Cardiac muscle cell (in vitro differentiated cells and primary cell): ENCODE measurements around the gene PSG4. TPM values are rescaled to one million over a fixed set of nuclear protein-coding genes. Genes with fewer than 3 reads are reported as not detected.
A peak's percentile ranks its signal among the peaks of the same experiment; 100 is the strongest.
"Not testable (repeated sequence)": the region's sequence is repeated elsewhere in the genome, so short reads cannot be mapped to it uniquely, and the experiment has no call there.

Experiments used
- DNase-seq, 2 donors: peaks; one replicate each; pipeline versions ENCODE4 v3.0.0 to v3.0.0-alpha.2; 2010 to 2017; ENCODE audit warnings: low read depth in 1 of 2, low spot score in 1 of 2
- H3K27ac ChIP-seq: fragments of 200-600 bp; sonication (generic); 2 replicates; pipeline ENCODE4 v1.5.1; 2016
- H3K27me3 ChIP-seq: fragments of 200-600 bp; sonication (generic); 2 replicates; pipeline ENCODE4 v1.6.0; 2016; ENCODE audit warnings: control low read depth
- H3K36me3 ChIP-seq: fragments of 200-600 bp; sonication (generic); 2 replicates; pipeline ENCODE4 v1.5.1; 2016; ENCODE audit warnings: control low read depth
- H3K4me1 ChIP-seq: fragments of 200-600 bp; sonication (generic); 2 replicates; pipeline ENCODE4 v1.8.1; 2017; ENCODE audit warnings: low read depth, mild to moderate bottlenecking, mixed run types
- H3K4me3 ChIP-seq: fragments of 200-600 bp; sonication (generic); 2 replicates; pipeline ENCODE4 v1.5.1; 2016; ENCODE audit warnings: mild to moderate bottlenecking
- H3K9me3 ChIP-seq: fragments of 200-600 bp; sonication (generic); 2 replicates; pipeline ENCODE4 v1.5.1; 2017; ENCODE audit warnings: low read depth, mild to moderate bottlenecking, control low read depth
- CTCF ChIP-seq: IDR thresholded peaks from 2 replicates; pipeline ENCODE4 v1.5.1; 2012; ENCODE audit warnings: low read depth, mild to moderate bottlenecking, low read length
- polyA plus RNA-seq: library from polyadenylated mRNA; unstranded; fragments of >200 nt; fragmentation: Nextera tagmentation; extraction: Ambion mirVana; gene quantifications from 2 replicates; pipeline ENCODE4 v1.2.1, GENCODE V29; 2016
- total RNA-seq: library from RNA; depleted of rRNA; stranded (reverse); fragments of >200 nt; gene quantifications from 2 replicates; pipeline ENCODE4 v1.2.3, GENCODE V29; 2016

The PSG4 gene
- total and polyA plus RNA-seq, 2 experiments from 2014 or later = not detected

GRCh38 chr19:43224855-43225253 is 19.4 kb upstream of the PSG4 start:
- Histone ChIP-seq H3K36me3 (no peaks in the 10 kb centered on the region), H3K27me3 (no peaks in the 10 kb centered on the region), H3K27ac (no peak overlapping the region), H3K4me3 (no peak overlapping the region), H3K9me3 (no peaks in the 10 kb centered on the region), H3K4me1 (no peaks in the 10 kb centered on the region)
- TF ChIP-seq CTCF = no peak
- DNase-seq = no peak

GRCh38 chr19:43224201-43224854 is 18.9 kb upstream of the PSG4 start:
- not testable (repeated sequence) for H3K27me3 ChIP-seq, H3K4me3 ChIP-seq, H3K4me1 ChIP-seq, H3K36me3 ChIP-seq, H3K9me3 ChIP-seq, DNase-seq, H3K27ac ChIP-seq

- H3K4me1 ChIP-seq, H3K4me3 ChIP-seq, H3K36me3 ChIP-seq, DNase-seq, H3K9me3 ChIP-seq, H3K27ac ChIP-seq, H3K27me3 ChIP-seq: not testable (repeated sequence)
These were observed 16.5 kb upstream of the PSG4 start for GRCh38 chr19:43221891-43222290.

GRCh38 chr19:43219136-43219535 is 13.7 kb upstream of the PSG4 start:
- H3K36me3 ChIP-seq, H3K27ac ChIP-seq, H3K27me3 ChIP-seq, H3K4me1 ChIP-seq, DNase-seq, H3K9me3 ChIP-seq, H3K4me3 ChIP-seq: not testable (repeated sequence)

- H3K36me3 ChIP-seq, H3K9me3 ChIP-seq, H3K27me3 ChIP-seq, DNase-seq, H3K4me3 ChIP-seq, H3K4me1 ChIP-seq, H3K27ac ChIP-seq: not testable (repeated sequence)
These were observed 10.4 kb upstream of the PSG4 start for GRCh38 chr19:43215881-43216280.

- Histone ChIP-seq H3K36me3 (no peaks in the 10 kb centered on the region), H3K9me3 (no peaks in the 10 kb centered on the region), H3K4me1 (no peaks in the 10 kb centered on the region), H3K27ac (no peak overlapping the region), H3K4me3 (no peak overlapping the region), H3K27me3 (no peaks in the 10 kb centered on the region)
- TF ChIP-seq CTCF = no peak
- no peak for DNase-seq
These were observed 2.6 kb upstream of the PSG4 start for GRCh38 chr19:43207991-43208390.

GRCh38 chr19:43207174-43207573 is 1.7 kb upstream of the PSG4 start:
- not testable (repeated sequence) for DNase-seq, H3K4me1 ChIP-seq, H3K4me3 ChIP-seq, H3K27me3 ChIP-seq, H3K36me3 ChIP-seq, H3K27ac ChIP-seq, H3K9me3 ChIP-seq
- peak; percentile 41 for TF ChIP-seq CTCF

- not testable (repeated sequence) for H3K4me3 ChIP-seq, H3K36me3 ChIP-seq, DNase-seq, H3K9me3 ChIP-seq, H3K4me1 ChIP-seq, H3K27me3 ChIP-seq, H3K27ac ChIP-seq
These were observed 1.8 kb downstream of the PSG4 start for GRCh38 chr19:43203611-43204010.

- H3K27ac ChIP-seq, H3K4me1 ChIP-seq, H3K9me3 ChIP-seq, H3K4me3 ChIP-seq, H3K27me3 ChIP-seq, DNase-seq, H3K36me3 ChIP-seq: not testable (repeated sequence)
These were observed 3.5 kb downstream of the PSG4 start for GRCh38 chr19:43201891-43202290.

- H3K4me1 ChIP-seq, H3K9me3 ChIP-seq, H3K27ac ChIP-seq, H3K36me3 ChIP-seq, H3K27me3 ChIP-seq, H3K4me3 ChIP-seq: not testable (repeated sequence)
- peak in 1 of 2 donors; percentile 34 for DNase-seq
These were observed 4.1 kb downstream of the PSG4 start for GRCh38 chr19:43201337-43201801.

GRCh38 chr19:43198686-43199419 is 6.6 kb downstream of the PSG4 start:
- not testable (repeated sequence) for DNase-seq, H3K4me1 ChIP-seq, H3K27ac ChIP-seq, H3K36me3 ChIP-seq, H3K27me3 ChIP-seq, H3K4me3 ChIP-seq, H3K9me3 ChIP-seq
